Measurements from ENCODE around the gene THSD7B.
A peak's percentile ranks its signal among the peaks of the same experiment; 100 is the strongest.

Gene THSD7B

DNA sequence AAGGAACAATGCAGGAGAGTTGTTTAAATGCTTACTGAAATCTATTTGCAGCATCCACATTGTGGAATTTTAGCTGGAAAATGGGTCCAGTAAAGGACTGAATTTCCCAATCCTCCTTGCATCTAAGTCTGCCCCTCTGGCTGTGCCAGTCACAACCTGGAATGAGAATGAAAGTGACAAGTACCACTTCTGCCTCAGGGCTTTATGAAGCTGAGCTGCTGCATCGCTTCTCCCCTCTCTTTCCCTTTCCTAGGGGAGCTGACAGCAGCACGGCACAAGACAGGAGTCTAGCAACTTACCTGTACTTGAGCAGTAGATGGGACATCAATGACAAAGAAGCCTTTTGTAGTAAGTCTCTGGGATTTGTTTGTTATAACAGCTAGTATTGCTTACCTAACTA lies 27.3 kb upstream of the THSD7B start:
- no peak overlapping the region for H3K4me2 ChIP-seq (ENCODE audit: low read length)
- no peak overlapping the region for H3K4ac ChIP-seq (ENCODE audit: low read depth, low read length)
- H3K36me3 ChIP-seq (ENCODE audit: control insufficient read depth in 1 of 2, insufficient read depth in 2 of 2, low read length in 2 of 2) = no peaks in the 10 kb centered on the region
- H3K4me3 ChIP-seq (ENCODE audit: low read depth, low read length) = no peak overlapping the region
- H3K9ac ChIP-seq (ENCODE audit: low read length) = no peak overlapping the region
- H4K12ac ChIP-seq (ENCODE audit: low read depth, low read length) = no peak overlapping the region
- WGBS (ENCODE audit: extremely low coverage, insufficient coverage, insufficient read length) = no CpG with 5 or more reads among the region's 2 CpGs
- H2BK12ac ChIP-seq (ENCODE audit: low read length) = no peak overlapping the region
- H4K91ac ChIP-seq (ENCODE audit: low read depth, low read length) = no peak overlapping the region
- H3K14ac ChIP-seq (ENCODE audit: low read length) = no peak overlapping the region
- H2BK120ac ChIP-seq (ENCODE audit: insufficient read depth, low read length, poor library complexity) = no peak overlapping the region
- H3K4me1 ChIP-seq (ENCODE audit: control insufficient read depth in 1 of 2, insufficient read depth in 2 of 2, low read length in 2 of 2) = no peaks in the 10 kb centered on the region
- no peak for DNase-seq
- H4K8ac ChIP-seq (ENCODE audit: low read depth, low read length) = no peak overlapping the region
- H2AK5ac ChIP-seq (ENCODE audit: low read length) = no peak overlapping the region
- H3K18ac ChIP-seq (ENCODE audit: low read length) = no peak overlapping the region
- H3K79me2 ChIP-seq (ENCODE audit: control insufficient read depth, insufficient read depth, low read length, poor library complexity) = no peaks in the 10 kb centered on the region
- no peak overlapping the region for H2AFZ ChIP-seq (ENCODE audit: insufficient read depth, low read length, poor library complexity)
- no peak overlapping the region for H3K27ac ChIP-seq (ENCODE audit: low read depth, low read length)
- no peak overlapping the region for H2BK5ac ChIP-seq (ENCODE audit: low read depth, low read length, poor library complexity)
- H3K9me3 ChIP-seq (ENCODE audit: insufficient read depth, low read depth, low read length) = no peaks in the 10 kb centered on the region
- H3K23ac ChIP-seq (ENCODE audit: low read length) = peak overlapping the region; percentile 67
- no peaks in the 10 kb centered on the region for H3K79me1 ChIP-seq (ENCODE audit: low read length)
- no peaks in the 10 kb centered on the region for H3K27me3 ChIP-seq (ENCODE audit: insufficient read depth, low read length)

DNA sequence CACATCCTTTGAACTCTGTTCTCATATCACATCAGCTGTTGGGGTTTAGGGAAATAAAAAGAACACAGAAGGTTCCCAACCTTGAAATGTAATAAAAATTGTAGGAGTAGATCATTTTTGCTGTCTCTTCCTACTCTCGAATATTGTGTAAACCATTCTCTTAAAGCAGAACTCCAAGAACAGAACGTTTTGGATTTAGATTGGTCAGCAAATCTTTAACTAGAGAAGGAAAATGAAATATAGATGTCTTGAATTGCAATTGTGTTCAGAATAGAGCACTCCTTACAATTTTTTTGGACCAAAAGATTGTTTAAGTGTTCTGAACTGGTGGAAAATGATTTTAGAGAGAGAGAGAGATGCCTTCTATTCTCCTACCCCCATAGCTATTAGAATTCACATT lies 23.9 kb upstream of the THSD7B start:
- H3K4me1 ChIP-seq (ENCODE audit: control insufficient read depth in 1 of 2, insufficient read depth in 2 of 2, low read length in 2 of 2) = no peaks in the 10 kb centered on the region
- H3K4me3 ChIP-seq (ENCODE audit: low read depth, low read length) = no peak overlapping the region
- no peaks in the 10 kb centered on the region for H3K27me3 ChIP-seq (ENCODE audit: insufficient read depth, low read length)
- H4K8ac ChIP-seq (ENCODE audit: low read depth, low read length) = no peak overlapping the region
- WGBS (ENCODE audit: extremely low coverage, insufficient coverage, insufficient read length) = no CpG with 5 or more reads among the region's 2 CpGs
- no peak overlapping the region for H4K12ac ChIP-seq (ENCODE audit: low read depth, low read length)
- no peak overlapping the region for H3K4me2 ChIP-seq (ENCODE audit: low read length)
- no peak overlapping the region for H4K91ac ChIP-seq (ENCODE audit: low read depth, low read length)
- no peak overlapping the region for H3K9ac ChIP-seq (ENCODE audit: low read length)
- H3K23ac ChIP-seq (ENCODE audit: low read length) = no peak overlapping the region
- H3K36me3 ChIP-seq (ENCODE audit: control insufficient read depth in 1 of 2, insufficient read depth in 2 of 2, low read length in 2 of 2) = no peaks in the 10 kb centered on the region
- no peak overlapping the region for H2AFZ ChIP-seq (ENCODE audit: insufficient read depth, low read length, poor library complexity)
- no peak overlapping the region for H3K18ac ChIP-seq (ENCODE audit: low read length)
- H2BK12ac ChIP-seq (ENCODE audit: low read length) = no peak overlapping the region
- no peak overlapping the region for H2AK5ac ChIP-seq (ENCODE audit: low read length)
- no peaks in the 10 kb centered on the region for H3K79me2 ChIP-seq (ENCODE audit: control insufficient read depth, insufficient read depth, low read length, poor library complexity)
- no peak overlapping the region for H2BK120ac ChIP-seq (ENCODE audit: insufficient read depth, low read length, poor library complexity)
- H3K4ac ChIP-seq (ENCODE audit: low read depth, low read length) = no peak overlapping the region
- no peaks in the 10 kb centered on the region for H3K9me3 ChIP-seq (ENCODE audit: insufficient read depth, low read depth, low read length)
- no peaks in the 10 kb centered on the region for H3K79me1 ChIP-seq (ENCODE audit: low read length)
- no peak overlapping the region for H3K27ac ChIP-seq (ENCODE audit: low read depth, low read length)
- no peak overlapping the region for H3K14ac ChIP-seq (ENCODE audit: low read length)
- H2BK5ac ChIP-seq (ENCODE audit: low read depth, low read length, poor library complexity) = no peak overlapping the region
- DNase-seq = no peak

DNA sequence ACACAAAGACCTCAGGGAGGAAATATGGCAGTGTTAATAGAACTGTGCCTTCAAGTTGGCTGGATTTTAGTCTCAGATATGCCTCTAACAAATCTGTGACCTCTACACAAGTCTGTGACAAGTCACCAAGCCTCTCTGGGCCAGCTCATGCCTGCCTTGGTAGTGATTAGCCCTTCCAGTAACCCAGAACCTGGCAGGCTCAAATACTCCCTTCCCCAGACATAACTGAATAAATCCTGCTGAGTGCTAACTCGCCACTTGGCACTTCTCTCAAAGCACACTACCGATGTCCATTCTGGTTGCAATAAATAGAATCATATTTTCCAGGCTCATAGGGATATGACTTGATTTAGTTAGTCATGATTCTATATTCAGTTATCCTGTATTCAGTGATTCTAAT lies 15.3 kb upstream of the THSD7B start:
- H2AK5ac ChIP-seq (ENCODE audit: low read length) = no peak overlapping the region
- H3K4me3 ChIP-seq (ENCODE audit: low read depth, low read length) = no peak overlapping the region
- H4K8ac ChIP-seq (ENCODE audit: low read depth, low read length) = no peak overlapping the region
- no peak for DNase-seq
- no peak overlapping the region for H2BK120ac ChIP-seq (ENCODE audit: insufficient read depth, low read length, poor library complexity)
- H4K12ac ChIP-seq (ENCODE audit: low read depth, low read length) = no peak overlapping the region
- no CpG with 5 or more reads among the region's 2 CpGs for WGBS (ENCODE audit: extremely low coverage, insufficient coverage, insufficient read length)
- H3K9ac ChIP-seq (ENCODE audit: low read length) = no peak overlapping the region
- no peak overlapping the region for H3K27ac ChIP-seq (ENCODE audit: low read depth, low read length)
- no peak overlapping the region for H3K23ac ChIP-seq (ENCODE audit: low read length)
- H3K79me1 ChIP-seq (ENCODE audit: low read length) = no peaks in the 10 kb centered on the region
- no peaks in the 10 kb centered on the region for H3K9me3 ChIP-seq (ENCODE audit: insufficient read depth, low read depth, low read length)
- H3K14ac ChIP-seq (ENCODE audit: low read length) = no peak overlapping the region
- H2AFZ ChIP-seq (ENCODE audit: insufficient read depth, low read length, poor library complexity) = no peak overlapping the region
- H2BK5ac ChIP-seq (ENCODE audit: low read depth, low read length, poor library complexity) = no peak overlapping the region
- no peak overlapping the region for H3K4ac ChIP-seq (ENCODE audit: low read depth, low read length)
- H3K4me2 ChIP-seq (ENCODE audit: low read length) = no peak overlapping the region
- no peaks in the 10 kb centered on the region for H3K79me2 ChIP-seq (ENCODE audit: control insufficient read depth, insufficient read depth, low read length, poor library complexity)
- H3K4me1 ChIP-seq (ENCODE audit: control insufficient read depth in 1 of 2, insufficient read depth in 2 of 2, low read length in 2 of 2) = no peaks in the 10 kb centered on the region
- H3K18ac ChIP-seq (ENCODE audit: low read length) = no peak overlapping the region
- H4K91ac ChIP-seq (ENCODE audit: low read depth, low read length) = no peak overlapping the region
- no peak overlapping the region for H2BK12ac ChIP-seq (ENCODE audit: low read length)
- no peaks in the 10 kb centered on the region for H3K36me3 ChIP-seq (ENCODE audit: control insufficient read depth in 1 of 2, insufficient read depth in 2 of 2, low read length in 2 of 2)
- no peaks in the 10 kb centered on the region for H3K27me3 ChIP-seq (ENCODE audit: insufficient read depth, low read length)

DNA sequence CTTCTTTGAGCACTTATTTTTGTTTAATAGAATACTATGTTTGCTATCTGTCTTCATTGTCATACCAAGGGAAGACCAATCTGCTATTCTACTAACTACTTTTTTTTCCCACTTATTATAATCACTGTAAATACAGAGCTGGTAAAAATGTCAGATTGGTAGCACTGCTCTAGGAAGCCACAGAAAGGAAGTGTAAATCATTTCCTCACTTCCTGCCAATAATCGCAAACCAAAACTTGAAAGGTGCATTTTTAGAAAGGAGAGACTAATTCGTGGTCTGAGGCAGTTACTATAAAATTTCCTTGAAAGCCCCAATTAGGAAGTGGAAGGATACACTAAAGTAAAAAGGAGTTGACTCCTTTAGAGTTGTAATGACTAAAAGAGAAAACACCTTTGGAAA lies 13.9 kb upstream of the THSD7B start:
- no peak overlapping the region for H3K23ac ChIP-seq (ENCODE audit: low read length)
- no peak overlapping the region for H4K91ac ChIP-seq (ENCODE audit: low read depth, low read length)
- H3K4me1 ChIP-seq (ENCODE audit: control insufficient read depth in 1 of 2, insufficient read depth in 2 of 2, low read length in 2 of 2) = no peaks in the 10 kb centered on the region
- H4K8ac ChIP-seq (ENCODE audit: low read depth, low read length) = no peak overlapping the region
- H3K9ac ChIP-seq (ENCODE audit: low read length) = no peak overlapping the region
- H3K4me2 ChIP-seq (ENCODE audit: low read length) = no peak overlapping the region
- no peak overlapping the region for H3K4ac ChIP-seq (ENCODE audit: low read depth, low read length)
- H3K9me3 ChIP-seq (ENCODE audit: insufficient read depth, low read depth, low read length) = no peaks in the 10 kb centered on the region
- no peak overlapping the region for H2AFZ ChIP-seq (ENCODE audit: insufficient read depth, low read length, poor library complexity)
- H4K12ac ChIP-seq (ENCODE audit: low read depth, low read length) = no peak overlapping the region
- WGBS (ENCODE audit: extremely low coverage, insufficient coverage, insufficient read length) = no CpG with 5 or more reads among the region's 2 CpGs
- H2BK12ac ChIP-seq (ENCODE audit: low read length) = no peak overlapping the region
- H3K4me3 ChIP-seq (ENCODE audit: low read depth, low read length) = no peak overlapping the region
- H3K79me2 ChIP-seq (ENCODE audit: control insufficient read depth, insufficient read depth, low read length, poor library complexity) = no peaks in the 10 kb centered on the region
- no peak overlapping the region for H3K18ac ChIP-seq (ENCODE audit: low read length)
- H2AK5ac ChIP-seq (ENCODE audit: low read length) = no peak overlapping the region
- no peak for DNase-seq
- no peaks in the 10 kb centered on the region for H3K36me3 ChIP-seq (ENCODE audit: control insufficient read depth in 1 of 2, insufficient read depth in 2 of 2, low read length in 2 of 2)
- no peak overlapping the region for H3K27ac ChIP-seq (ENCODE audit: low read depth, low read length)
- no peak overlapping the region for H2BK120ac ChIP-seq (ENCODE audit: insufficient read depth, low read length, poor library complexity)
- no peaks in the 10 kb centered on the region for H3K79me1 ChIP-seq (ENCODE audit: low read length)
- H3K27me3 ChIP-seq (ENCODE audit: insufficient read depth, low read length) = no peaks in the 10 kb centered on the region
- no peak overlapping the region for H2BK5ac ChIP-seq (ENCODE audit: low read depth, low read length, poor library complexity)
- H3K14ac ChIP-seq (ENCODE audit: low read length) = no peak overlapping the region

Data from trophoblast cell (in vitro differentiated cells and primary cell).